ENCODE results near the gene SLCO3A1.
"Not testable (repeated sequence)": the region's sequence is repeated elsewhere in the genome, so short reads cannot be mapped to it uniquely, and the experiment has no call there.

The SLCO3A1 gene

GRCh38 chr15:92070251-92070650 is 216.7 kb downstream of the SLCO3A1 start:
- not testable (repeated sequence) for DNase-seq (ENCODE audit: low spot score)

GRCh38 chr15:92071045-92071634 is 217.6 kb downstream of the SLCO3A1 start:
- no peak for DNase-seq (ENCODE audit: low spot score)

GRCh38 chr15:92073044-92073785 is 219.7 kb downstream of the SLCO3A1 start:
- no peak for DNase-seq (ENCODE audit: low spot score)

- DNase-seq (ENCODE audit: low spot score), result no peak
These were observed 220.6 kb downstream of the SLCO3A1 start for GRCh38 chr15:92074101-92074500.

GRCh38 chr15:92074646-92075045 is 221.1 kb downstream of the SLCO3A1 start:
- DNase-seq (ENCODE audit: low spot score), result peak; percentile 44

- no peak for DNase-seq (ENCODE audit: low spot score)
These were observed 222.3 kb downstream of the SLCO3A1 start for GRCh38 chr15:92075764-92076163.

GRCh38 chr15:92076541-92076940 is 223.0 kb downstream of the SLCO3A1 start:
- DNase-seq (ENCODE audit: low spot score), result no peak

GRCh38 chr15:92077353-92078085 is 224.0 kb downstream of the SLCO3A1 start:
- DNase-seq (ENCODE audit: low spot score), result peak; percentile 87

- DNase-seq (ENCODE audit: low spot score), result no peak
These were observed 224.8 kb downstream of the SLCO3A1 start for GRCh38 chr15:92078270-92078669.

GRCh38 chr15:92079047-92079446 is 225.5 kb downstream of the SLCO3A1 start:
- no peak for DNase-seq (ENCODE audit: low spot score)

GRCh38 chr15:92079647-92080255 is 226.2 kb downstream of the SLCO3A1 start:
- no peak for DNase-seq (ENCODE audit: low spot score)

- peak; percentile 83 for DNase-seq (ENCODE audit: low spot score)
These were observed 228.7 kb downstream of the SLCO3A1 start for GRCh38 chr15:92082006-92082843.

- DNase-seq (ENCODE audit: low spot score), result no peak
These were observed 229.7 kb downstream of the SLCO3A1 start for GRCh38 chr15:92083190-92083589.

GRCh38 chr15:92087211-92087610 is 233.7 kb downstream of the SLCO3A1 start:
- no peak for DNase-seq (ENCODE audit: low spot score)

GRCh38 chr15:92091155-92091734 is 237.7 kb downstream of the SLCO3A1 start:
- DNase-seq (ENCODE audit: low spot score), result peak; percentile 59

- DNase-seq (ENCODE audit: low spot score), result no peak
These were observed 239.0 kb downstream of the SLCO3A1 start for GRCh38 chr15:92092289-92093105.

- DNase-seq (ENCODE audit: low spot score), result no peak
These were observed 242.2 kb downstream of the SLCO3A1 start for GRCh38 chr15:92095693-92096092.

- DNase-seq (ENCODE audit: low spot score), result peak; percentile 78
These were observed 244.1 kb downstream of the SLCO3A1 start for GRCh38 chr15:92097474-92098178.

GRCh38 chr15:92098869-92099268 is 245.4 kb downstream of the SLCO3A1 start:
- DNase-seq (ENCODE audit: low spot score), result peak; percentile 28

GRCh38 chr15:92100301-92100700 is 246.8 kb downstream of the SLCO3A1 start:
- DNase-seq (ENCODE audit: low spot score), result no peak
